HEK293T (cell line): Measurements from ENCODE around the gene CTTN.

Experiments
- CTCF ChIA-PET: fragments of 350-600 bp; formaldehyde crosslinking; extraction: SDS; loops from one replicate; lab custom pipeline; 2021; ENCODE audit warnings: antibody characterized with exemption, inconsistent platforms; lab: Yijun Ruan, JAX
- POLR2A ChIA-PET: fragments of 350-600 bp; formaldehyde crosslinking; extraction: SDS; loops from one replicate; lab custom pipeline; 2020; ENCODE audit warnings: antibody characterized with exemption, inconsistent platforms; lab: Yijun Ruan, JAX
- DNase-seq: peaks from one replicate; pipeline ENCODE4 v3.0.0; 2012; ENCODE audit warnings: mixed read lengths; ENCODE audit errors: extremely low spot score
- ARNT ChIP-seq: fragments of 450-650 bp; IDR thresholded peaks from 2 replicates; pipeline ENCODE4 v1.6.1; 2017; ENCODE audit warnings: mild to moderate bottlenecking
- BHLHE40 ChIP-seq: fragments of 450-650 bp; IDR thresholded peaks from 2 replicates; pipeline ENCODE4 v1.6.1; 2016; ENCODE audit warnings: mild to moderate bottlenecking, moderate library complexity, borderline replicate concordance
- CTBP1 ChIP-seq: fragments of 450-650 bp; IDR thresholded peaks from 2 replicates; pipeline ENCODE4 v1.6.1; 2016; ENCODE audit warnings: borderline replicate concordance
- ELF4 ChIP-seq: fragments of 450-650 bp; IDR thresholded peaks from 2 replicates; pipeline ENCODE4 v1.6.1; 2017; ENCODE audit warnings: antibody characterized with exemption
- FOXA1 ChIP-seq: fragments of 450-650 bp; IDR thresholded peaks from 2 replicates; pipeline ENCODE4 v1.6.1; 2016; ENCODE audit warnings: mild to moderate bottlenecking
- FOXK2 ChIP-seq: fragments of 450-650 bp; IDR thresholded peaks from 2 replicates; pipeline ENCODE4 v1.6.1; 2016; ENCODE audit warnings: mild to moderate bottlenecking
- FOXM1 ChIP-seq: fragments of 450-650 bp; IDR thresholded peaks from 2 replicates; pipeline ENCODE4 v1.6.1; 2017; ENCODE audit warnings: mild to moderate bottlenecking, borderline replicate concordance
- HDGF ChIP-seq: fragments of 450-650 bp; IDR thresholded peaks from 2 replicates; pipeline ENCODE4 v1.6.1; 2017; ENCODE audit warnings: antibody characterized with exemption, borderline replicate concordance
- L3MBTL2 ChIP-seq: fragments of 450-650 bp; conservative IDR thresholded peaks from 2 replicates; pipeline ENCODE4 v1.6.1; 2016; ENCODE audit warnings: mild to moderate bottlenecking
- LEF1 ChIP-seq: fragments of 450-650 bp; IDR thresholded peaks from 2 replicates; pipeline ENCODE4 v1.6.1; 2017; ENCODE audit warnings: mild to moderate bottlenecking, borderline replicate concordance
- NFRKB ChIP-seq: fragments of 450-650 bp; IDR thresholded peaks from 2 replicates; pipeline ENCODE4 v1.6.1; 2016; ENCODE audit warnings: mild to moderate bottlenecking, moderate library complexity
- PKNOX1 ChIP-seq: fragments of 450-650 bp; IDR thresholded peaks from 2 replicates; pipeline ENCODE4 v1.6.1; 2016
- SP1 ChIP-seq: fragments of 450-650 bp; IDR thresholded peaks from 2 replicates; pipeline ENCODE4 v1.6.1; 2017
- SUZ12 ChIP-seq: fragments of 450-650 bp; IDR thresholded peaks from 2 replicates; pipeline ENCODE4 v1.6.1; 2016; ENCODE audit warnings: mild to moderate bottlenecking
- TARDBP ChIP-seq: fragments of 450-650 bp; IDR thresholded peaks from 2 replicates; pipeline ENCODE4 v1.6.1; 2016
- ZNF384 ChIP-seq: fragments of 450-650 bp; IDR thresholded peaks from 2 replicates; pipeline ENCODE4 v1.6.1; 2016

The CTTN gene

GRCh38 chr11:70411713-70412452, 13.6 kb downstream of the CTTN start:
- ChIA-PET CTCF (no interaction called here), POLR2A (interaction anchor here (1.1 kb wide), 1 partner anchor 12 kb away, joined by 3 read pairs; no protein-coding TSS in a partner anchor)
- TF ChIP-seq PKNOX1, result no peak
- no peak for TF ChIP-seq FOXK2
- TF ChIP-seq BHLHE40, result no peak
- no peak for TF ChIP-seq ARNT
- TF ChIP-seq LEF1, result no peak
- DNase-seq, result no peak

- TF ChIP-seq SP1, result no peak
- TF ChIP-seq ZNF384, result no peak
- no peak for TF ChIP-seq FOXM1
- TF ChIP-seq ELF4, result no peak
- TF ChIP-seq NFRKB, result no peak
- no peak for TF ChIP-seq LEF1
- no peak for TF ChIP-seq FOXA1
- TF ChIP-seq FOXK2, result no peak
- TF ChIP-seq TARDBP, result no peak
- no peak for TF ChIP-seq CTBP1
- no peak for TF ChIP-seq PKNOX1
- TF ChIP-seq ARNT, result no peak
- no peak for TF ChIP-seq L3MBTL2
- TF ChIP-seq SUZ12, result no peak
- no peak for TF ChIP-seq BHLHE40
- ChIA-PET POLR2A (no interaction called here), CTCF (no interaction called here)
- DNase-seq, result no peak
Measured at GRCh38 chr11:70413151-70413550, 14.8 kb downstream of the CTTN start.

GRCh38 chr11:70414341-70415100, 16.2 kb downstream of the CTTN start:
- POLR2A ChIA-PET, result no interaction called here
- TF ChIP-seq BHLHE40, result no peak
- TF ChIP-seq SUZ12, result no peak
- TF ChIP-seq L3MBTL2, result no peak
- TF ChIP-seq LEF1, result no peak
- no peak for TF ChIP-seq FOXK2
- no peak for TF ChIP-seq NFRKB
- TF ChIP-seq ZNF384, result no peak

GRCh38 chr11:70415191-70415590, 16.9 kb downstream of the CTTN start:
- TF ChIP-seq CTBP1 (no peak), TARDBP (no peak), FOXA1 (no peak), PKNOX1 (no peak), ZNF384 (no peak), BHLHE40 (no peak), NFRKB (no peak), SUZ12 (no peak), FOXM1 (no peak), SP1 (no peak)
- POLR2A ChIA-PET, result no interaction called here
- CTCF ChIA-PET, result no interaction called here
- DNase-seq, result no peak

More at GRCh38 chr11:70414341-70415100, 16.2 kb downstream of the CTTN start:
- no peak for DNase-seq
- CTCF ChIA-PET, result no interaction called here

- TF ChIP-seq FOXA1, result no peak
- TF ChIP-seq ZNF384, result no peak
- no peak for TF ChIP-seq PKNOX1
- POLR2A ChIA-PET, result no interaction called here
- DNase-seq, result no peak
- CTCF ChIA-PET, result no interaction called here
Measured at GRCh38 chr11:70415642-70416395, 17.5 kb downstream of the CTTN start.

- CTCF ChIA-PET, result no interaction called here
- POLR2A ChIA-PET, result no interaction called here
- DNase-seq, result no peak
- TF ChIP-seq SUZ12, result no peak
- no peak for TF ChIP-seq PKNOX1
- no peak for TF ChIP-seq ARNT
- no peak for TF ChIP-seq FOXA1
- no peak for TF ChIP-seq LEF1
- TF ChIP-seq NFRKB, result no peak
- TF ChIP-seq FOXK2, result no peak
- no peak for TF ChIP-seq HDGF
- no peak for TF ChIP-seq ELF4
- TF ChIP-seq CTBP1, result no peak
- TF ChIP-seq L3MBTL2, result no peak
- no peak for TF ChIP-seq BHLHE40
- TF ChIP-seq FOXM1, result no peak
- TF ChIP-seq ZNF384, result no peak
- TF ChIP-seq SP1, result no peak
Measured at GRCh38 chr11:70416881-70417280, 18.6 kb downstream of the CTTN start.
